K562 (cell line): ENCODE results near the gene LCNL1. TPM values are rescaled to one million over a fixed set of nuclear protein-coding genes. Genes with fewer than 3 reads are reported as not detected.

Source experiments
- ATAC-seq: fragments of 200-7000 bp; cut with Tn5 transposase; 3 replicates; pipeline ENCODE4 v1.9.1; 2020; ENCODE audit warnings: moderate library complexity
- BruUV-seq: library from RNA; stranded (reverse); fragments of 400-500 nt; replicated peaks from 2 replicates; lab custom pipeline; 2021; lab: Mats Ljungman, UMichigan
- CTCF ChIA-PET: fragments of 300-600 bp; formaldehyde crosslinking; extraction: SDS; loops from one replicate; lab custom pipeline; 2021; ENCODE audit warnings: low intra/inter-chr PET ratio; lab: Yijun Ruan, JAX
- POLR2A ChIA-PET: fragments of 300-600, 350-650 bp; sonication (Branson Sonifier 250); formaldehyde crosslinking; extraction: SDS; loops from one replicate; lab custom pipeline; 2021; ENCODE audit warnings: antibody characterized with exemption, inconsistent platforms; lab: Yijun Ruan, JAX
- DNase-seq, 4 experiments: peaks; one replicate each; pipeline versions ENCODE4 v3.0.0 to v3.0.0-alpha.2; 2011 to 2018; ENCODE audit warnings: low spot score in 3 of 4, mixed read lengths in 3 of 4; ENCODE audit errors: extremely low read depth in 1 of 4
- FAIRE-seq: peaks from 2 replicates; lab custom pipeline; 2011; peaks lifted over from hg19 to GRCh38; lab: Jason Lieb, UNC
- H2AFZ ChIP-seq: 2 replicates; pipeline ENCODE4 v1.6.0; 2011; ENCODE audit warnings: low read depth, low read length, control low read depth, inconsistent platforms
- H3K27ac ChIP-seq: fragments of 200-600 bp; 3 replicates; pipeline ENCODE4 v1.8.0; 2011; ENCODE audit warnings: low read depth, mild to moderate bottlenecking, control low read depth, inconsistent platforms, low read length, moderate library complexity, mixed read lengths; ENCODE audit errors: extremely low read depth
- H3K27me3 ChIP-seq, 2 experiments: fragments of 300-600 bp in 1 of 2; 2 replicates in 1 of 2; 3 replicates in 1 of 2; pipeline versions ENCODE4 v1.6.0 to v1.8.0; 2011; ENCODE audit warnings: inconsistent platforms in 2 of 2, low read length in 2 of 2, mild to moderate bottlenecking in 1 of 2, mixed read lengths in 1 of 2, moderate library complexity in 1 of 2; ENCODE audit not compliant: control insufficient read depth in 2 of 2, insufficient read depth in 2 of 2
- H3K36me3 ChIP-seq: fragments of 300-600 bp; 3 replicates; pipeline ENCODE4 v1.8.0; 2011; ENCODE audit warnings: mild to moderate bottlenecking, low read length, inconsistent platforms; ENCODE audit not compliant: control insufficient read depth, insufficient read depth
- H3K4me1 ChIP-seq, 2 experiments: fragments of 200-600 bp in 1 of 2; replicated peaks in 1 of 2; 2 replicates in 1 of 2; 3 replicates in 1 of 2; pipeline versions ENCODE4 v1.5.1 to v1.8.0; 2011; ENCODE audit warnings: inconsistent platforms in 2 of 2, low read length in 2 of 2, mild to moderate bottlenecking in 1 of 2, mixed read lengths in 1 of 2, moderate library complexity in 1 of 2; ENCODE audit not compliant: control insufficient read depth in 2 of 2, insufficient read depth in 2 of 2
- H3K4me2 ChIP-seq: 2 replicates; pipeline ENCODE4 v1.6.1; 2011; ENCODE audit warnings: low read length, control low read depth, inconsistent platforms, mixed read lengths; ENCODE audit not compliant: insufficient read depth
- H3K4me3 ChIP-seq: fragments of 200-600 bp; sonication (generic), shearing (Covaris generic); 2 replicates; pipeline ENCODE4 v1.5.1; 2016; ENCODE audit warnings: control low read depth, inconsistent platforms
- H3K79me2 ChIP-seq: fragments of 200-600 bp; 3 replicates; pipeline ENCODE4 v1.8.0; 2011; ENCODE audit warnings: low read length, inconsistent platforms; ENCODE audit not compliant: control insufficient read depth, insufficient read depth
- H3K9ac ChIP-seq, 2 experiments: 2 replicates each; pipeline versions ENCODE4 v1.6.0 to v1.6.1; 2011; ENCODE audit warnings: low read depth in 2 of 2, low read length in 2 of 2, control low read depth in 1 of 2, inconsistent platforms in 1 of 2, mild to moderate bottlenecking in 1 of 2, mixed read lengths in 1 of 2; ENCODE audit not compliant: insufficient read depth in 1 of 2
- H3K9me1 ChIP-seq: one replicate; pipeline ENCODE4 v1.6.0; 2011; ENCODE audit warnings: inconsistent platforms, mild to moderate bottlenecking, low read length, moderate library complexity; ENCODE audit not compliant: control insufficient read depth, insufficient read depth
- H3K9me3 ChIP-seq: replicated peaks from 2 replicates; pipeline ENCODE4 v1.5.1; 2011; ENCODE audit warnings: low read depth, low read length, inconsistent platforms; ENCODE audit not compliant: control insufficient read depth, insufficient read depth
- H4K20me1 ChIP-seq: replicated peaks from 2 replicates; pipeline ENCODE4 v1.6.1; 2011; ENCODE audit warnings: low read length, inconsistent platforms, mixed read lengths; ENCODE audit not compliant: control insufficient read depth, insufficient read depth
- HDAC1 ChIP-seq, 2 experiments: fragments of 450-650 bp; IDR thresholded peaks; 2 replicates each; pipeline ENCODE4 v1.6.1; 2016 to 2017; ENCODE audit warnings: inconsistent platforms in 1 of 2, mild to moderate bottlenecking in 1 of 2, moderate library complexity in 1 of 2
- HDAC2 ChIP-seq: fragments of 450-650 bp; IDR thresholded peaks from 2 replicates; pipeline ENCODE4 v1.6.1; 2016; ENCODE audit warnings: mild to moderate bottlenecking
- KDM1A ChIP-seq, 2 experiments: fragments of 450-650 bp; IDR thresholded peaks; 2 replicates each; pipeline ENCODE4 v1.6.1; 2016; ENCODE audit warnings: mild to moderate bottlenecking in 2 of 2
- L3MBTL2 ChIP-seq: fragments of 450-650 bp; IDR thresholded peaks from 2 replicates; pipeline ENCODE4 v1.6.1; 2016; ENCODE audit warnings: mild to moderate bottlenecking, moderate library complexity
- PHF21A ChIP-seq: fragments of 450-650 bp; IDR thresholded peaks from 2 replicates; pipeline ENCODE4 v1.6.1; 2017; ENCODE audit warnings: low read depth, borderline replicate concordance
- POLR2B ChIP-seq: fragments of 450-650 bp; IDR thresholded peaks from 2 replicates; pipeline ENCODE4 v1.6.1; 2018; ENCODE audit warnings: low read depth; ENCODE audit not compliant: partially characterized antibody
- RCOR1 ChIP-seq, 2 experiments: IDR thresholded peaks; 2 replicates each; pipeline ENCODE4 v1.6.1; 2012; ENCODE audit warnings: low read depth in 2 of 2, low read length in 2 of 2, borderline replicate concordance in 1 of 2, improper control_type of control experiment in 1 of 2
- RNF2 ChIP-seq: sonication (generic); IDR thresholded peaks from 2 replicates; pipeline ENCODE4 v1.6.1; 2016
- RUNX1 ChIP-seq: sonication (generic); IDR thresholded peaks from 2 replicates; pipeline ENCODE4 v1.6.1; 2016; ENCODE audit warnings: antibody characterized with exemption, low read depth
- STAG1 ChIP-seq: sonication (generic); formaldehyde crosslinking; IDR thresholded peaks from 2 replicates; pipeline ENCODE4 v1.5.0; 2020; ENCODE audit warnings: missing genetic modification reagents, borderline replicate concordance
- ZC3H4 ChIP-seq: sonication (generic); formaldehyde crosslinking; IDR thresholded peaks from 2 replicates; pipeline ENCODE4 v1.9.0; 2021; ENCODE audit warnings: missing genetic modification reagents, borderline replicate concordance
- ZNF224 ChIP-seq: sonication (generic); formaldehyde crosslinking; IDR thresholded peaks from 2 replicates; pipeline ENCODE4 v1.8.0; 2022; ENCODE audit warnings: mild to moderate bottlenecking, missing genetic modification reagents
- ZNF507 ChIP-seq: conservative IDR thresholded peaks from 2 replicates; pipeline ENCODE4 v1.6.1; 2017; ENCODE audit warnings: missing genetic modification characterization, missing compliant biosample characterization
- ZNF764 ChIP-seq: fragments of 250-450 bp; sonication (Bioruptor Pico); IDR thresholded peaks from 2 replicates; pipeline ENCODE4 v1.4.0; 2020; ENCODE audit warnings: low read depth, mild to moderate bottlenecking, moderate library complexity
- WGBS: fragments of 100-300 bp; shearing (Covaris generic); methylation state at CpG from one replicate; pipeline ENCODE4 v1.1.6; 2016; ENCODE audit warnings: low coverage, mixed read lengths; ENCODE audit not compliant: insufficient coverage; ENCODE audit errors: missing lambda C conversion rate; 5-methylcytosine and 5-hydroxymethylcytosine counted together
- in situ Hi-C: fragments of 300-500 bp; cut with MboI; formaldehyde crosslinking; loops from 4 replicates; pipeline ENCODE4 v1.15.0; 2018; ENCODE audit warnings: inconsistent platforms, mixed read lengths
- intact Hi-C: fragments of 100-400 bp; cut with micrococcal nuclease; formaldehyde crosslinking; loops from 2 replicates; pipeline ENCODE4 v1.14.2; 2022
- polyA plus RNA-seq, 8 experiments: library from polyadenylated mRNA; depleted of rRNA in 4 of 8; stranded (reverse) in 5 of 8; unstranded in 3 of 8; fragments of >200 nt; fragmentation: Nextera tagmentation in 2 of 8; fragmentation: Illumina TruSeq in 1 of 8; extraction: Ambion mirVana in 2 of 8; extraction: Trizol in 1 of 8; gene quantifications; 2 replicates each; pipeline versions ENCODE4 v1.2.1 to v1.2.3, GENCODE V29; 2011 to 2014; ENCODE audit warnings: inconsistent platforms in 1 of 8, missing spikeins in 1 of 8
- total RNA-seq, 7 experiments: library from RNA; depleted of rRNA in 6 of 7; stranded (reverse); fragments of >200 nt in 6 of 7; fragmentation: Illumina TruSeq in 2 of 7; extraction: Trizol in 2 of 7; gene quantifications; 2 replicates each; pipeline versions ENCODE4 v1.2.1 to v1.2.3, GENCODE V29; 2011 to 2021; ENCODE audit warnings: low replicate concordance in 1 of 7
- TF ChIP-seq, protein P1 (sequence below): sonication (generic); formaldehyde crosslinking; IDR thresholded peaks from 2 replicates; pipeline ENCODE4 v1.8.0; 2022; ENCODE audit warnings: missing genetic modification reagents, mild to moderate bottlenecking, moderate library complexity, borderline replicate concordance
- TF ChIP-seq, protein P2 (sequence below): fragments of 250-450 bp; sonication (Bioruptor Pico); IDR thresholded peaks from 2 replicates; pipeline ENCODE4 v1.4.0; 2020; ENCODE audit warnings: mild to moderate bottlenecking, moderate library complexity, borderline replicate concordance

LCNL1 gene
- total and polyA plus RNA-seq, 9 of the 15 experiments (the other 6 are each of a cell fraction or from before 2014, with no cell fraction given), result 0.04 to 0.16 (median 0.04) TPM; not detected in 4

DNA sequence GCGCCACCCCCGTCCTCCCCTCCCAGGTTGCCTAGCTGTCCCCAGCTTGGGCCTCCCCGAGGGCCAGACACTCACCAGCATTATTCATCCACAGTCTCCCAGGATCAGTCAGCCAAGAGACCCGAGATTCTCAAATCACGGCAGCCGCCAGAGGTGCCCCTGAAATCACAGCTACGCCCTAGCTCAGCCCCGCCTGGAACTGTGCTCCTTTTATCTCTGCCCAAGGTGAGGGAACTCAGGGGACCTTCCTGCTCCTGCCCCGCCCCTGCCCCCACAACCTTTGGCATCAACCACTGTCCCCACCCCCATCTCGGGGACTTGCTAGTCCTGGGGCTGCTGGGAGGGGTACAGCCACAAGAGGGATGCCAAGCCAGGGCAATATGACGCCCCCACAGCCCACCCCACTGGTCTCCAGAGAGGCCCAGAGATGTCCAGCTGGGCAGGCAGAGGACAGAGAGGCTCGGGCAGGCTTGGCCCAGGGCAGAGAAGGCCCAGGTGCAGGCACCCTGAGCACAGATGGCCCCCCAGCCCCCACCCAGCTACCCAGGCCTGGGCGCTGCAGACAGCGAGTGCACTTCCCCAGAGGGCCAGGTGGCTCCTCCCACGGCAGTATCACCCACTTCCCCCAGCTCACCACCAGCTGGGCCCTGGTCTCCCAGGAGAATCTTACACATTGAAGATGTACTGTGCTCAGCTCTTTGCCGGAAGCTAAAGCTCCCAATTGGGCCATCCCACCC is 49.3 kb downstream of the LCNL1 start, which contains the start of gene FUT7:
Gene FUT7, minus strand, starts transcription at position 185 of the 737 bp plus-strand sequence. Its CDS starts 97 bp downstream, at position 88.
- ChIA-PET POLR2A (interaction anchor here (1.2 kb wide), 1 partner anchor 27 kb away, joined by 3 read pairs; no protein-coding TSS in a partner anchor), CTCF (no interaction called here)
- no peak within 1 kb of the TSS for H3K27ac ChIP-seq
- FAIRE-seq (no peak), DNase-seq (no peak), ATAC-seq (no peak)
- H3K4me1 ChIP-seq, result peaks cover 9 to 82% of the 10 kb centered on the region in 2 experiments; a peak in 4 of 5 replicates
- no peaks in the 10 kb centered on the region for H3K36me3 ChIP-seq
- in situ Hi-C loops, result no loop called here
- TF ChIP-seq ZNF224 (CRISPR knock-in tag), result no peak
- no peak for TF ChIP-seq ZNF764
- no peak for TF ChIP-seq L3MBTL2
- peak in 1 of 2 experiments; percentile 52; a peak in 1 of 4 replicates for TF ChIP-seq HDAC1 (IDR thresholded peaks at IDR 0.05)
- TF ChIP-seq, protein P1, sequence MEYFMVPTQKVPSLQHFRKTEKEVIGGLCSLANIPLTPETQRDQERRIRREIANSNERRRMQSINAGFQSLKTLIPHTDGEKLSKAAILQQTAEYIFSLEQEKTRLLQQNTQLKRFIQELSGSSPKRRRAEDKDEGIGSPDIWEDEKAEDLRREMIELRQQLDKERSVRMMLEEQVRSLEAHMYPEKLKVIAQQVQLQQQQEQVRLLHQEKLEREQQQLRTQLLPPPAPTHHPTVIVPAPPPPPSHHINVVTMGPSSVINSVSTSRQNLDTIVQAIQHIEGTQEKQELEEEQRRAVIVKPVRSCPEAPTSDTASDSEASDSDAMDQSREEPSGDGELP (CRISPR knock-in tag), result peak; percentile 30; the same call in 1 of the 2 replicates
- TF ChIP-seq POLR2B, result no peak
- no peak for TF ChIP-seq ZC3H4 (CRISPR knock-in tag)
- TF ChIP-seq ZNF507 (tag), result no peak
- TF ChIP-seq RNF2, result no peak
- TF ChIP-seq KDM1A (IDR thresholded peaks at IDR 0.05), result peak; percentile 92 to 94
- peak; percentile 62; the same call in 1 of the 2 replicates for TF ChIP-seq PHF21A
- peak; percentile 33 to 87; a peak in 2 of 4 replicates for TF ChIP-seq RCOR1 (IDR thresholded peaks at IDR 0.05; ENCODE audit: borderline replicate concordance in 1 of 2, low read depth in 2 of 2, low read length in 2 of 2)
- 0 out of 2 replicates have a peak, but pooled peaks have one; percentile 30 for TF ChIP-seq HDAC2
- TF ChIP-seq, protein P2, sequence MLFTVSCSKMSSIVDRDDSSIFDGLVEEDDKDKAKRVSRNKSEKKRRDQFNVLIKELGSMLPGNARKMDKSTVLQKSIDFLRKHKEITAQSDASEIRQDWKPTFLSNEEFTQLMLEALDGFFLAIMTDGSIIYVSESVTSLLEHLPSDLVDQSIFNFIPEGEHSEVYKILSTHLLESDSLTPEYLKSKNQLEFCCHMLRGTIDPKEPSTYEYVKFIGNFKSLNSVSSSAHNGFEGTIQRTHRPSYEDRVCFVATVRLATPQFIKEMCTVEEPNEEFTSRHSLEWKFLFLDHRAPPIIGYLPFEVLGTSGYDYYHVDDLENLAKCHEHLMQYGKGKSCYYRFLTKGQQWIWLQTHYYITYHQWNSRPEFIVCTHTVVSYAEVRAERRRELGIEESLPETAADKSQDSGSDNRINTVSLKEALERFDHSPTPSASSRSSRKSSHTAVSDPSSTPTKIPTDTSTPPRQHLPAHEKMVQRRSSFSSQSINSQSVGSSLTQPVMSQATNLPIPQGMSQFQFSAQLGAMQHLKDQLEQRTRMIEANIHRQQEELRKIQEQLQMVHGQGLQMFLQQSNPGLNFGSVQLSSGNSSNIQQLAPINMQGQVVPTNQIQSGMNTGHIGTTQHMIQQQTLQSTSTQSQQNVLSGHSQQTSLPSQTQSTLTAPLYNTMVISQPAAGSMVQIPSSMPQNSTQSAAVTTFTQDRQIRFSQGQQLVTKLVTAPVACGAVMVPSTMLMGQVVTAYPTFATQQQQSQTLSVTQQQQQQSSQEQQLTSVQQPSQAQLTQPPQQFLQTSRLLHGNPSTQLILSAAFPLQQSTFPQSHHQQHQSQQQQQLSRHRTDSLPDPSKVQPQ (CRISPR knock-in tag), result no peak
- TF ChIP-seq RUNX1, result no peak
- no peak for TF ChIP-seq STAG1 (CRISPR knock-in tag)
- H3K79me2 ChIP-seq, result peaks cover 3% of the 10 kb centered on the region; the same call in 1 of the 3 replicates
- no TSS peak for BruUV-seq
- H4K20me1 ChIP-seq, result no peaks in the 10 kb centered on the region
- H3K4me3 ChIP-seq, result no peak within 1 kb of the TSS
- no peaks in the 10 kb centered on the region for H3K27me3 ChIP-seq
- no peak within 1 kb of the TSS; a peak in 1 of 4 replicates for H3K9ac ChIP-seq
- no peaks in the 10 kb centered on the region for H3K9me3 ChIP-seq
- no peaks in the 10 kb centered on the region for H3K9me1 ChIP-seq
- no peak within 1 kb of the TSS for H3K4me2 ChIP-seq
- H2AFZ ChIP-seq, result no peak within 1 kb of the TSS
- 10% methylated on average over 14 of the region's 16 CpGs for WGBS
- intact Hi-C loops, result no loop called here
